Islet precursor cell (in vitro differentiated cells): Measurements from ENCODE around the gene VSTM2L.
A peak's percentile ranks its signal among the peaks of the same experiment; 100 is the strongest.

Source experiments
- DNase-seq: peaks from one replicate; pipeline ENCODE4 v3.0.0-alpha.2; 2018

Gene VSTM2L

GRCh38 chr20:37879843-37880242 lies 23.1 kb upstream of the VSTM2L start:
- no peak for DNase-seq

GRCh38 chr20:37880726-37881591 lies 22.0 kb upstream of the VSTM2L start:
- no peak for DNase-seq

GRCh38 chr20:37881601-37882343 lies 21.2 kb upstream of the VSTM2L start:
- no peak for DNase-seq

GRCh38 chr20:37882961-37883712 lies 19.8 kb upstream of the VSTM2L start:
- DNase-seq: no peak

GRCh38 chr20:37885042-37885441 lies 17.9 kb upstream of the VSTM2L start:
- no peak for DNase-seq

DNA sequence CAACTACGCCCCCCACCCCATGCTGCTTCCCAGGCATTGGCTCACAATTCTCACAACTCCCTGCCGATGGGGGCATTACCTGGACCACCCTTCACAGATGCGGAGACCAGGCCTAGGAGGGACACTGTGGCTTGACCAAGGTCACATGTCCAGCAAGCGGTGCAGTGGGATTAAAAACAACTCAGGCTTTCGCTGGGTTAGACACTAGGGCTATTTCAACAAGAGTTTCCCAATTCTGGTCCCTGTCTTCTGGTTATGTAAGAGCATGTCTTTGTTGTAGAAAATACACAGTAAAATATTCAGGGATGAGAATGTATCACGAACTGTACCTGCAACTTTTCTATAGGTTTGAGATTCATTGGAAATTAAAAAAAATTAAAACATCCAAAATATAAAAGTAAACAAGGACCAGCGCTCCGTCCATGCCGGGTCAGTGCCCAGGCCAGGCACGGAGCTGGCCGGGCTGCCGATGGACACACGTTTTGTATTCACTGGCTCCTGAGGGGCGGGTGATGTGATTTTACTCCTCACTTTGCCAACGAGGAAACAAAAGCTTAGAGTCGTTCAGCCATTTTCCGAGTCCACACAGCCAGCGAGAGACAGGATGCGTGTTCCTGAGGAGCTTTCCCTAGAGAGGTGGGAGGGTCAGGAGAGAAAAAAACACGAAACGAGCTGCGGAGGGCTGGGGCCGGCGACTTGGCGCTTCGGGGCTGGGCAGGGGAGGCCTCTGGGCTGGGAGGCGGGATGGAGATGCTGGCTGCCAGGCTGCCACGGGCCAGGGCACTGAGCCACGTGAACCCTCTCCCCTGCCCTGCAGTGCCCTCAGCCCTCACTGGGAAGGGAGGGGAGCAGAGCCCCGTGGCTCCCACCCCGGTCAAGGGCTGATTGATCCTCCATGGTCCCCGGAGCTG lies 17.1 kb upstream of the VSTM2L start:
- no peak for DNase-seq

- DNase-seq: no peak
Observed at GRCh38 chr20:37886851-37887297, 16.1 kb upstream of the VSTM2L start.

GRCh38 chr20:37888641-37889040 lies 14.3 kb upstream of the VSTM2L start:
- no peak for DNase-seq

- no peak for DNase-seq
Observed at GRCh38 chr20:37890108-37890507, 12.8 kb upstream of the VSTM2L start.

- DNase-seq: no peak
Observed at GRCh38 chr20:37890643-37891042, 12.3 kb upstream of the VSTM2L start.

- no peak for DNase-seq
Observed at GRCh38 chr20:37892001-37892400, 10.9 kb upstream of the VSTM2L start.

DNA sequence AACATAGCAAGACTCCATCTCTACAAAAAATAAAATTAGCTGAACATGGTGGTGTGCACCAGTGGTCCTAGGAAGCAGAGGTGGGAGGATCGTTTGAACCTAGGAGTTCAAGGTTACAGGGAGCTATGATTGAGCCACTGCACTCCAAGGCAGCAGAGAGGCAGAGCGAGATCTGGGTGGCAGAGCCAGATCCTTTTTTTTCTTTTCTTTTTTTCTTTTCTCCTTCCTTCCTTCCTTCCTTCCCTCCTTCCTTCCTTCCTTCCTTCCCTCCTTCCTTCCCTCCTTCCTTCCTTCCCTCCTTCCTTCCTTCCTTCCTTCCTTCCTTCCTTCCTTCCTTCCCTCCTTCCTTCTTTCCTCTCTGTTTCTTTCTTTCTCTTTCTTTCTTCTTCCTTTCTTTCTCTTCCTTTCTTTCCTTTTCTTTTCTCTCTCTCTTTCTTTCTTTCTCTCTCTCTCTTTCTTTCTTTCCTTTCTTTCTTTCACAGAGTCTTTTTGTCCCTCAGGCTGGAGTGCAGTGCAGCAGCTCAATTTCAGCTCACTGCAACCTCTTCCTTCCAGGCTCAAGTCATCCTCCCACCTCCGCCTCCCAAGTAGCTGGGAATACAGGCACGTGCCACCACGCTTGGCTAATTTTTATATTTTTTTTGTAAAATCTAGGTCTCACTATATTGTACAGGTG lies 9.2 kb upstream of the VSTM2L start:
- DNase-seq: no peak

GRCh38 chr20:37894454-37894853 lies 8.5 kb upstream of the VSTM2L start:
- DNase-seq: no peak

- no peak for DNase-seq
Observed at GRCh38 chr20:37895166-37895565, 7.8 kb upstream of the VSTM2L start.

DNA sequence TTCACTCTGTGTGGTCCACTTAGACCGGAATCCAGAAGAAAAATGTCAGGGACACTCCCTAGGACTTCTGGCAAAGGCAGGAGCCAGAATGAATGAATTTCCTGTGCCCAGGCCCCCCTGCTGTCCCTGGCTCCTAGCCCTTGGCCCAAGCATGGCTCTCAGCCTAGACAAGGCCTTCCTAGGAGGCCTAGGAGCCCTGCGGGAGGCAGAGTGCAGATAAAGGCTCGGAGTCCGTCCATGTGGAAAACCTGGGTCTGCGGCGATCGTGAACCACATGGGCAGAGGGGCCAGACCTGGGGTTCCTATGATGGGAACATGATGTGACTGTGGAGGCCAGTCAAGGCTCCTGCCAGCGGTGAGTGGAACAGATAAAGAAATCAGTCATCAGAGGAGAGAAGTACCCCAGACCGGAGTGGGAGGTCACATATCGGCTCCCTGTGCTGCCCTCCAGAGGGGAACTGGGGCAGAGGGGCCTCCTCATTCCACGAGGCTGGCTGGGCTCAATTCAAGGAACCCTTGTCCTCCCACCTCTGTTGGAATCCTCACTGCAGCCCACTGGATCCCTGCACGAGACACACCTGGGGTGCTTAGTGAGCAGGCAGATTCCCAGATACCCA lies 5.9 kb upstream of the VSTM2L start:
- DNase-seq: peak; percentile 71

DNA sequence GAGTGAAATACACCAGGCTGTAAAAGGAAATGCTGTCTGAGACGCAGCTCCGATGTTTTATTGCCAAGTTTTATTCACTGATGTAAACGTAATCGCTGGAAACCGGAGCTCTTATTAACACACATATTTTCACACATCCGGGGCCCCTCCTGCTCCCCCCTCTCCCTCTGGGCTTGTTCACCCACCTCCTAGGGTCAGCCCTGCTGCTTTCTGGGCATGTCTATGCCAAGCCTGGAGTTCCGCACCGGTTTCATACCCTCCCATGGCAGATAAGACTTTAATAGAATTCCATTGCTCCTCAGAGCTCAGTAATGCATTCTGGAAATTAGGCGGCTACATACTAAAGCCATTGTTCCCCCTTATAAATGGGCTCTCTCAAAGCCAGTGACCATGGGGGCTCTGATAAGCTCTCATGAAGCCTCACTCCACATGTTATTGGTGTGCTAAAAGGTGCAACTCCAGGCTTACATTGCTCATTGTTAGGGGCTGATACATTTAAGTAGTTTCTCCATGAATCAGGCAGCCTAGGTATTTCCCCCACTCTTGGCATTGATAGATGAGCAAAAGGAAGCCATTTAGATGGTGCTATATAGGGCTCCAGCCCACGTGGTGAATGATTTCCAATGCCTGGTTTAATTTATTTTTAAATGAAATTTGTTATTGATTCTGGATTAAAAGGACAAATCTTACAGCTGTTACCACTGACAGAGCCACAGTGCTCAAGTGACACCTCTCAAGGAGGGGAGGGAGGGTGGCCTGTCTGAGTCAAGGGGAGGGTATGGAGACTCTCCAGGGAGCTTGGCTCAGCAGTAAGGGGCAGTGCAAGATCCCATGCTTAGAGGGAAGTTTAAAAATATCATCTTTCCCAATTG lies 4.5 kb upstream of the VSTM2L start:
- DNase-seq: no peak

GRCh38 chr20:37899105-37900045 lies 3.6 kb upstream of the VSTM2L start:
- no peak for DNase-seq

DNA sequence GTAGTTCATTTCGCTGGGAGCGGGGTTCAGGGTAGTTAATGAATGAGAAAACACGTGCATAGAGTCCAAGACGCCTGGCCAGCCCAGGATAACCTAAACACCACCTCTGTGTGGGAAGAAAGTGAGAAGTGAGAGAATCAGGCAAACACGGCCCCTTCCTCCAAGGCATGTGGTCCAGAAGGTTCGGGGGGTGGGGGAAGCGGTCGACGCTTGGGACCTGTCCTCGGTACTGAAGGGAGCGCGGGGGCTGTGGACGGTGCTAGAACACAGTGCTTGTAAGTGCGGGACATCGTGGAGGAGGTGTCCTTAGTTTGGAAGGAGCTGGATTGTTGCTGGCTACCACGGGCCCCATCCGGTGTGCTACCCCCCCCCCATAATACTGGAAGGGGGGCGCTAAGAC lies 1.7 kb upstream of the VSTM2L start:
- peak; percentile 73 for DNase-seq
